Astrocyte (in vitro differentiated cells and primary cell): ENCODE measurements around the gene EMC10. TPM values are rescaled to one million over a fixed set of nuclear protein-coding genes. Genes with fewer than 3 reads are reported as not detected.

ENCODE experiments used
- DNase-seq: peaks from one replicate; pipeline ENCODE4 v3.0.0-alpha.2; 2010; ENCODE audit warnings: low read depth
- FAIRE-seq: peaks from 2 replicates; lab custom pipeline; 2011; peaks lifted over from hg19 to GRCh38; lab: Jason Lieb, UNC
- H2AFZ ChIP-seq: 2 replicates; pipeline ENCODE4 v1.6.0; 2012; ENCODE audit warnings: low read depth, low read length, inconsistent platforms
- H3K27ac ChIP-seq: 2 replicates; pipeline ENCODE4 v1.5.1; 2011; ENCODE audit warnings: low read depth, low read length, inconsistent platforms
- H3K27me3 ChIP-seq: 2 replicates; pipeline ENCODE4 v1.6.0; 2011; ENCODE audit warnings: low read length, inconsistent platforms; ENCODE audit not compliant: insufficient read depth
- H3K36me3 ChIP-seq: 2 replicates; pipeline ENCODE4 v1.5.1; 2011; ENCODE audit warnings: low read length, inconsistent platforms; ENCODE audit not compliant: insufficient read depth
- H3K4me1 ChIP-seq: 2 replicates; pipeline ENCODE4 v1.5.1; 2011; ENCODE audit warnings: low read length, inconsistent platforms; ENCODE audit not compliant: insufficient read depth
- H3K4me2 ChIP-seq: 2 replicates; pipeline ENCODE4 v1.6.0; 2012; ENCODE audit warnings: low read length, inconsistent platforms
- H3K4me3 ChIP-seq: 2 replicates; pipeline ENCODE4 v1.5.1; 2011; ENCODE audit warnings: low read depth, mild to moderate bottlenecking, low read length, inconsistent platforms; ENCODE audit not compliant: insufficient read depth
- H3K79me2 ChIP-seq: 2 replicates; pipeline ENCODE4 v1.6.0; 2012; ENCODE audit warnings: mild to moderate bottlenecking, low read length, inconsistent platforms; ENCODE audit not compliant: insufficient read depth
- H3K9ac ChIP-seq: 2 replicates; pipeline ENCODE4 v1.6.0; 2012; ENCODE audit warnings: mild to moderate bottlenecking, low read length, inconsistent platforms
- H3K9me3 ChIP-seq: 2 replicates; pipeline ENCODE4 v1.5.1; 2012; ENCODE audit warnings: low read depth, mild to moderate bottlenecking, low read length, inconsistent platforms; ENCODE audit not compliant: insufficient read depth
- H4K20me1 ChIP-seq: 2 replicates; pipeline ENCODE4 v1.6.0; 2012; ENCODE audit warnings: low read length, inconsistent platforms; ENCODE audit not compliant: insufficient read depth
- H3K27ac Mint-ChIP-seq: one replicate; pipeline ENCODE4 v1.8.0; 2021; ENCODE audit warnings: mild to moderate bottlenecking, mixed read lengths; ENCODE audit not compliant: unreplicated experiment
- H3K27me3 Mint-ChIP-seq: one replicate; pipeline ENCODE4 v1.8.0; 2021; ENCODE audit warnings: low read depth, mixed read lengths; ENCODE audit not compliant: unreplicated experiment
- H3K36me3 Mint-ChIP-seq: one replicate; pipeline ENCODE4 v1.8.0; 2021; ENCODE audit warnings: low read depth, mixed read lengths; ENCODE audit not compliant: unreplicated experiment
- H3K4me1 Mint-ChIP-seq: one replicate; pipeline ENCODE4 v1.8.0; 2021; ENCODE audit warnings: low read depth, mixed read lengths; ENCODE audit not compliant: unreplicated experiment
- H3K4me3 Mint-ChIP-seq: one replicate; pipeline ENCODE4 v1.8.0; 2021; ENCODE audit warnings: mild to moderate bottlenecking, moderate library complexity, mixed read lengths; ENCODE audit not compliant: unreplicated experiment
- H3K9me3 Mint-ChIP-seq: one replicate; pipeline ENCODE4 v1.8.0; 2021; ENCODE audit warnings: mild to moderate bottlenecking, mixed read lengths; ENCODE audit not compliant: unreplicated experiment
- CTCF ChIP-seq: IDR thresholded peaks from 2 replicates; pipeline ENCODE4 v1.5.1; 2011; ENCODE audit warnings: low read depth, mild to moderate bottlenecking, inconsistent platforms, low read length, moderate library complexity; ENCODE audit not compliant: insufficient read depth
- EZH2 ChIP-seq: IDR thresholded peaks from 2 replicates; pipeline ENCODE4 v1.6.1; 2012; ENCODE audit warnings: mild to moderate bottlenecking, low read length, inconsistent platforms; ENCODE audit not compliant: insufficient read depth
- total RNA-seq: library from RNA; stranded (reverse); gene quantifications from 2 replicates; pipeline ENCODE4 v1.2.1, GENCODE V29; 2021

The EMC10 gene
- total RNA-seq, 1 donor from 2014 or later, result not detected

GRCh38 chr19:50480281-50481111 lies 4.2 kb downstream of the EMC10 start:
- Histone ChIP-seq H3K36me3 (peaks cover 4% of the 10 kb centered on the region), H4K20me1 (peaks cover 20% of the 10 kb centered on the region), H3K9ac (no peak overlapping the region), H3K4me1 (peaks cover 5% of the 10 kb centered on the region), H3K4me2 (no peak overlapping the region), H3K9me3 (no peaks in the 10 kb centered on the region), H2AFZ (no peak overlapping the region), H3K79me2 (peaks cover 25% of the 10 kb centered on the region), H3K4me3 (no peak overlapping the region), H3K27ac (no peak overlapping the region), H3K27me3 (no peaks in the 10 kb centered on the region)
- Mint-ChIP-seq H3K4me3 (no peak overlapping the region), H3K36me3 (no peaks in the 10 kb centered on the region), H3K9me3 (peaks cover 25% of the 10 kb centered on the region), H3K4me1 (no peaks in the 10 kb centered on the region), H3K27ac (no peak overlapping the region), H3K27me3 (no peaks in the 10 kb centered on the region)
- DNase-seq (no peak), FAIRE-seq (no peak)
- no peak for TF ChIP-seq CTCF
- TF ChIP-seq EZH2, result no peak

GRCh38 chr19:50481351-50482149 lies 5.2 kb downstream of the EMC10 start:
- Histone ChIP-seq H3K79me2 (peaks cover 25% of the 10 kb centered on the region), H3K9me3 (no peaks in the 10 kb centered on the region), H3K9ac (no peak overlapping the region), H2AFZ (no peak overlapping the region), H4K20me1 (peaks cover 20% of the 10 kb centered on the region), H3K27ac (no peak overlapping the region), H3K27me3 (no peaks in the 10 kb centered on the region), H3K4me1 (peaks cover 5% of the 10 kb centered on the region), H3K4me2 (no peak overlapping the region), H3K4me3 (no peak overlapping the region), H3K36me3 (peaks cover 4% of the 10 kb centered on the region)
- no peak for TF ChIP-seq CTCF
- TF ChIP-seq EZH2, result no peak
- Mint-ChIP-seq H3K4me3 (no peak overlapping the region), H3K4me1 (no peaks in the 10 kb centered on the region), H3K9me3 (peaks cover 27% of the 10 kb centered on the region), H3K27ac (no peak overlapping the region), H3K36me3 (no peaks in the 10 kb centered on the region), H3K27me3 (no peaks in the 10 kb centered on the region)
- FAIRE-seq (no peak), DNase-seq (no peak)
